Mesendoderm (in vitro differentiated cells): ENCODE results near the gene NME7.

Source experiments
- DNase-seq: peaks from one replicate; pipeline ENCODE4 v3.0.0; 2013
- H2AK5ac ChIP-seq: 2 replicates; pipeline ENCODE4 v1.6.1; 2013; ENCODE audit warnings: low read length, inconsistent platforms
- H2BK120ac ChIP-seq: 2 replicates; pipeline ENCODE4 v1.6.1; 2013; ENCODE audit warnings: low read depth, mild to moderate bottlenecking, low read length, moderate library complexity, mixed read lengths
- H2BK15ac ChIP-seq: replicated peaks from 2 replicates; pipeline ENCODE4 v1.6.1; 2013; ENCODE audit warnings: low read depth, mild to moderate bottlenecking, moderate library complexity
- H2BK5ac ChIP-seq: 2 replicates; pipeline ENCODE4 v1.6.1; 2013; ENCODE audit warnings: low read length, inconsistent platforms
- H3K18ac ChIP-seq: 2 replicates; pipeline ENCODE4 v1.6.1; 2013; ENCODE audit warnings: mild to moderate bottlenecking, low read length, mixed read lengths
- H3K23ac ChIP-seq: one replicate; pipeline ENCODE4 v1.6.1; 2013; ENCODE audit warnings: low read length
- H3K27ac ChIP-seq: 2 replicates; pipeline ENCODE4 v1.5.1; 2013; ENCODE audit warnings: low read depth, mild to moderate bottlenecking, inconsistent platforms, low read length, moderate library complexity
- H3K27me3 ChIP-seq: 2 replicates; pipeline ENCODE4 v1.6.1; 2013; ENCODE audit warnings: low read length, control low read depth, mild to moderate bottlenecking, inconsistent platforms; ENCODE audit not compliant: insufficient read depth, poor library complexity
- H3K36me3 ChIP-seq: 2 replicates; pipeline ENCODE4 v1.6.1; 2013; ENCODE audit warnings: low read length, inconsistent platforms; ENCODE audit not compliant: control insufficient read depth, insufficient read depth
- H3K4ac ChIP-seq: one replicate; pipeline ENCODE4 v1.6.1; 2013; ENCODE audit warnings: low read depth, mild to moderate bottlenecking, low read length, moderate library complexity
- H3K4me1 ChIP-seq: 2 replicates; pipeline ENCODE4 v1.6.1; 2013; ENCODE audit warnings: low read depth, low read length, inconsistent platforms; ENCODE audit not compliant: control insufficient read depth
- H3K4me2 ChIP-seq: 2 replicates; pipeline ENCODE4 v1.6.1; 2013; ENCODE audit warnings: low read length
- H3K4me3 ChIP-seq: 2 replicates; pipeline ENCODE4 v1.5.1; 2013; ENCODE audit warnings: mild to moderate bottlenecking, low read length
- H3K56ac ChIP-seq: one replicate; pipeline ENCODE4 v1.6.1; 2013; ENCODE audit warnings: low read length
- H3K79me1 ChIP-seq: 2 replicates; pipeline ENCODE4 v1.6.1; 2013; ENCODE audit warnings: low read length, inconsistent platforms
- H3K79me2 ChIP-seq: 2 replicates; pipeline ENCODE4 v1.6.1; 2013; ENCODE audit warnings: mild to moderate bottlenecking, low read length; ENCODE audit not compliant: control insufficient read depth, insufficient read depth
- H3K9ac ChIP-seq: 2 replicates; pipeline ENCODE4 v1.6.1; 2013; ENCODE audit warnings: low read length, inconsistent platforms
- H4K5ac ChIP-seq: one replicate; pipeline ENCODE4 v1.6.1; 2013; ENCODE audit warnings: low read length
- H4K8ac ChIP-seq: one replicate; pipeline ENCODE4 v1.6.1; 2013; ENCODE audit warnings: low read depth, mild to moderate bottlenecking, control low read depth, low read length, moderate library complexity
- WGBS: extraction: QIAGEN DNeasy Blood & Tissue Kit; methylation state at CpG from one replicate; pipeline ENCODE4 v1.1.7; 2013; ENCODE audit warnings: low lambda C conversion rate, missing lambda C conversion rate; ENCODE audit not compliant: insufficient coverage; ENCODE audit errors: extremely low coverage; 5-methylcytosine and 5-hydroxymethylcytosine counted together

The NME7 gene

DNA sequence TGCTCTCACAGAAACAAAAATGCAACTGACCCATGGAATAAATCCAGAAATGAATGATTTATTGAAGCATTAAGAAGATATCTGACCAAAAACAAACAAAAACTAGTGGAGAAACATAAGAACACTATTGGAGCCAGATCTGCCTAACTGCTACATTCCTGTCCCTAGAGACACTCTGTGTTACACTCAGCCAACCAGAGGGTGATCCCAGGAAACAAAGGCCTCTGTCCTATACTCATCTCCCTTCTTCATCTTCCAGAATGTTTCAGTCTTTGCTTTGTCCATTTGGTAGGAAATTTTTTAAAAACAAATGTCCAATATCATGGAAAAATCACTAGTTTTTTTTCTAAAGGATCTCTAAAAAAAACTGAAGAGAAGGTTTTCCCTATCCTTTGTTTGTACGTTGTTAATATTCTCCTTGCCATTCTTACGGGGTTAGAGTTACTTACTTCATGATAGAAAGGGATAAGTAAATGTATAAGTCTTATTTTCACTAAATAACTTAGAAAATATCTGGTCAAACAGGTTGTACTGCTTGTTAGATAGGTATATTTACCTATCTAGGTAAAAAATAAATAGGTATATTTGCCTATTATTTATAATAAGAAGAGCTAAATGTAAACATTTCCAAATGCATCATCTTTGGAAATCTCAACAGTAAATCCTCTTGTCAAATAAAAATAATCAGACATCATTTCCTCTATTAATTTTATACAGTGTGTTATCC is 59.1 kb downstream of the NME7 start:
- H3K27ac ChIP-seq = no peak overlapping the region
- no peak overlapping the region for H2BK5ac ChIP-seq
- no peaks in the 10 kb centered on the region for H3K27me3 ChIP-seq
- WGBS = no CpG with 5 or more reads among the region's 2 CpGs
- no peaks in the 10 kb centered on the region for H3K79me2 ChIP-seq
- H3K4me3 ChIP-seq = no peak overlapping the region
- peaks cover 2% of the 10 kb centered on the region for H3K4me1 ChIP-seq
- H3K56ac ChIP-seq = no peak overlapping the region
- no peak overlapping the region for H2BK15ac ChIP-seq
- no peak overlapping the region for H3K9ac ChIP-seq
- no peaks in the 10 kb centered on the region for H3K79me1 ChIP-seq
- H2BK120ac ChIP-seq = no peak overlapping the region
- H2AK5ac ChIP-seq = no peak overlapping the region
- no peak overlapping the region for H3K4me2 ChIP-seq
- no peak overlapping the region for H3K18ac ChIP-seq
- no peak overlapping the region for H3K23ac ChIP-seq
- H3K36me3 ChIP-seq = no peaks in the 10 kb centered on the region
- H4K8ac ChIP-seq = no peak overlapping the region
- no peak overlapping the region for H3K4ac ChIP-seq
- no peak for DNase-seq
- no peak overlapping the region for H4K5ac ChIP-seq

DNA sequence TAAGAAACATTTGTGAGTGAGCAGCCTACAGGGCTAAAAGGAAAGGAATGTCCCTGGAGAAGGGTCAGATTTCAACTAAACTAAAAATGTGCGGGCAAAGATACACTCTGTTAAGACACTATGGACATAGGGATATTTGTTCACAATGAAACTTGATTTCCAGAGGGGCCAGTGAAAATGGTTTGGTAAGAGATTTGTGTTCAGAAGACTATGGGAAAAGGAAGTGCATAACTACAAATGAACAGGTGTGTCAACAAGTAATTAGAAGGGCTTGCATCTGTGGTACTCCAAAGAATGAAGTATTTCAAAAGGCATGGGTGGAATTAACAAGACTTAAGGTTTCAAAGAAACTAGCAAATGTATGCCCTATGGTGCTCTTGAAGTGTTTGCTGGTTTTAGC is 60.4 kb downstream of the NME7 start:
- no CpG with 5 or more reads among the region's 1 CpG for WGBS

DNA sequence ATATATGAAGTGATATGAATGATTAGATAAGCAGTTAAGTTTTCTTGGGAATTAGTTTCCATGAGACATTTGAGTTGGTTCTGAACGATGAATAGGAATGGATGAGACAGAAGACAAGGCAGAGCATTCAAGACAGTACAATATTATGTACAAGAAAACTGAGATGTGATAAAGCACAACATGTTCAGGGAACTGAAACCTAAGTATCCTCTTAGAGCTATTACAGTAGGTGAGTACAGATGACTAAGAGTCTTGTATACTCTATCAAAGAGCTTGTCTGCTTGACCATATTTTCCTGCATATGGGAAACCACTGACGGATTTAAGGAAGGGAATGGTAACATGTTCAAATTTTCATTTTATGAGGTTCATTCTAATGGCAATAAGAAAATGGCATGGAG is 61.6 kb downstream of the NME7 start:
- Histone ChIP-seq H4K8ac (no peak overlapping the region), H3K79me2 (no peaks in the 10 kb centered on the region), H4K5ac (no peak overlapping the region), H2BK5ac (no peak overlapping the region), H3K56ac (no peak overlapping the region), H3K36me3 (no peaks in the 10 kb centered on the region), H3K23ac (no peak overlapping the region), H2AK5ac (no peak overlapping the region), H3K79me1 (no peaks in the 10 kb centered on the region), H3K9ac (no peak overlapping the region), H3K4me3 (no peak overlapping the region), H2BK120ac (no peak overlapping the region), H2BK15ac (no peak overlapping the region), H3K4me2 (no peak overlapping the region), H3K4ac (no peak overlapping the region), H3K18ac (no peak overlapping the region), H3K27ac (no peak overlapping the region), H3K4me1 (no peaks in the 10 kb centered on the region), H3K27me3 (no peaks in the 10 kb centered on the region)
- no CpG with 5 or more reads among the region's 2 CpGs for WGBS
- DNase-seq = no peak

More for the DNA sequence above, 60.4 kb downstream of the NME7 start:
- Histone ChIP-seq H3K4ac (no peak overlapping the region), H3K18ac (no peak overlapping the region), H3K4me2 (no peak overlapping the region), H3K36me3 (no peaks in the 10 kb centered on the region), H3K79me1 (no peaks in the 10 kb centered on the region), H3K4me1 (peaks cover 2% of the 10 kb centered on the region), H3K9ac (no peak overlapping the region), H3K4me3 (no peak overlapping the region), H3K23ac (no peak overlapping the region), H2BK15ac (no peak overlapping the region), H2BK120ac (no peak overlapping the region), H4K8ac (no peak overlapping the region), H4K5ac (no peak overlapping the region), H3K56ac (no peak overlapping the region), H2BK5ac (no peak overlapping the region), H3K79me2 (no peaks in the 10 kb centered on the region), H3K27ac (no peak overlapping the region), H2AK5ac (no peak overlapping the region), H3K27me3 (no peaks in the 10 kb centered on the region)
- DNase-seq = no peak

DNA sequence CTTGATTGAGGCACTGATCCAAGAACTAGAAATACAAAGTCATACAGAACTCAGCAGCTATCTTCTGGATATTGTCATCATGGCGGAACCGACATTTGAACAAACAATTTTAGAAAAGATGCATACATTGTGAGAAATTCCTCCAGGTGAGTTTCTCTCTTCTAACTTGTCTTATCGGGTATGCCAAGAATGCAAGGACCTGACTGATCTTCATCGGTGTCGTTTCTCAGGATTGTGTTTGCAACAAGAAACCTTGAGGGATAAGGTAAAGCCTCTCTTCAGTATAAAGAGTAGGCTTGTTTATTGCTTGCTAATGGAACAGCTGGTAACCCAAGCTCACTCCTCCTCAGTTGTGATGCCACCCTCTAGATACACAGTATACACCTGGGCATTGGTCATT is 62.2 kb downstream of the NME7 start:
- H2BK120ac ChIP-seq = no peak overlapping the region
- H3K4me1 ChIP-seq = no peaks in the 10 kb centered on the region
- no peak overlapping the region for H3K4ac ChIP-seq
- H3K4me2 ChIP-seq = no peak overlapping the region
- no peak overlapping the region for H3K9ac ChIP-seq
- DNase-seq = peak; percentile 68
- no peak overlapping the region for H2AK5ac ChIP-seq
- H4K5ac ChIP-seq = no peak overlapping the region
- WGBS = no CpG with 5 or more reads among the region's 5 CpGs
- no peak overlapping the region for H3K18ac ChIP-seq
- no peak overlapping the region for H3K4me3 ChIP-seq
- no peak overlapping the region for H3K23ac ChIP-seq
- no peaks in the 10 kb centered on the region for H3K36me3 ChIP-seq
- H3K27me3 ChIP-seq = no peaks in the 10 kb centered on the region
- no peaks in the 10 kb centered on the region for H3K79me1 ChIP-seq
- no peak overlapping the region for H3K56ac ChIP-seq
- H3K27ac ChIP-seq = no peak overlapping the region
- H2BK15ac ChIP-seq = no peak overlapping the region
- H2BK5ac ChIP-seq = no peak overlapping the region
- no peaks in the 10 kb centered on the region for H3K79me2 ChIP-seq
- no peak overlapping the region for H4K8ac ChIP-seq

DNA sequence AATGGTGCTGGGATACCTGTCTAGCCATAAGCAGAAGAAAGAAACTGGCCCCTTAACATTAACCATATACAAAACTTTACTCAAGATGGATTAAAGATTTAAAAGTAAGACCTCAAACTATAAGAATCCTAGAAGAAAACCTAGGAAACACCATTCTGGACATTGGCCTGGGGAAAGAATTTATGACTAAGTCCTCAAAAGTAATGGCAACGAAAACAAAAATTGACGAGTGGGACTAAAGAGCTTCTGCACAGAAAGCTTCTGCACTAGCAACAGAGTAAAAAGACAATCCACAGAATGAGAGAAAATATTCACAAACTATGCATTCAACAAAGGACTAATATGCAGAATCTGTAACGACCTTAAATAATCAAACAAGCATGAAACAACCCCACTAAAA is 66.7 kb downstream of the NME7 start:
- Histone ChIP-seq H2BK15ac (no peak overlapping the region), H3K4me3 (no peak overlapping the region), H3K18ac (no peak overlapping the region), H2AK5ac (no peak overlapping the region), H2BK5ac (no peak overlapping the region), H3K4me1 (no peaks in the 10 kb centered on the region), H3K27me3 (no peaks in the 10 kb centered on the region), H3K23ac (no peak overlapping the region), H3K36me3 (no peaks in the 10 kb centered on the region), H3K79me2 (no peaks in the 10 kb centered on the region), H2BK120ac (no peak overlapping the region), H3K9ac (no peak overlapping the region), H3K4ac (no peak overlapping the region), H4K8ac (no peak overlapping the region), H3K27ac (no peak overlapping the region), H3K79me1 (no peaks in the 10 kb centered on the region), H3K4me2 (no peak overlapping the region), H3K56ac (no peak overlapping the region), H4K5ac (no peak overlapping the region)
- no CpG with 5 or more reads among the region's 3 CpGs for WGBS
- no peak for DNase-seq

DNA sequence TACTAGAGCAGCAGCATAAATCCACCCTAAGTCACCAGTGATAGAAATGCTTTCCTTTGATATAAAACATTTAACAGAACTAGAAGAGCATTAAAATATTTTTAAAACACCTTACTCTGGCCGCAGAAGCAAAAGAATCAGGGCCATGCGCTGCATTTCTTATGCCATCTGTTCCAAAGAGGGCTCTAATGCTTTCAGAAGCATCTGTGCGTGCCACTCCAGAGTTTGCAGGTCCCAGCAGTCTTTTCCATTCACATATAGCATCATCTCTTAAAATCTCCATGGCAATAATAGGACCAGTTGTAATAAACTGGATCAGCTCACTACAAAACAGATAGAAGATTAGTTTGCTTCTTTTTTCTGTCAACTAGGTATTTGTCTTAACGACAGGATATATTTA is 69.2 kb downstream of the NME7 start:
- H3K27ac ChIP-seq = no peak overlapping the region
- H2BK15ac ChIP-seq = no peak overlapping the region
- H3K79me1 ChIP-seq = no peaks in the 10 kb centered on the region
- H2AK5ac ChIP-seq = no peak overlapping the region
- no peaks in the 10 kb centered on the region for H3K27me3 ChIP-seq
- H3K36me3 ChIP-seq = no peaks in the 10 kb centered on the region
- no peak overlapping the region for H3K18ac ChIP-seq
- H3K4me1 ChIP-seq = no peaks in the 10 kb centered on the region
- no peak overlapping the region for H3K4ac ChIP-seq
- H2BK5ac ChIP-seq = no peak overlapping the region
- no peak overlapping the region for H4K8ac ChIP-seq
- H3K9ac ChIP-seq = no peak overlapping the region
- H3K79me2 ChIP-seq = no peaks in the 10 kb centered on the region
- no peak overlapping the region for H3K56ac ChIP-seq
- H2BK120ac ChIP-seq = no peak overlapping the region
- H3K23ac ChIP-seq = no peak overlapping the region
- H3K4me2 ChIP-seq = no peak overlapping the region
- no peak for DNase-seq
- H3K4me3 ChIP-seq = no peak overlapping the region
- no CpG with 5 or more reads among the region's 4 CpGs for whole genome bisulfite sequencing
- H4K5ac ChIP-seq = no peak overlapping the region
